Large intestine (tissue), 3 donors: ENCODE data around the gene UBE2S. TPM values are rescaled to one million over a fixed set of nuclear protein-coding genes. Genes with fewer than 3 reads are reported as not detected.
"Not testable (repeated sequence)": the region's sequence is repeated elsewhere in the genome, so short reads cannot be mapped to it uniquely, and the experiment has no call there.

Source experiments
- DNase-seq, 2 donors: peaks; one replicate each; pipeline versions ENCODE4 v3.0.0 to v3.0.0-alpha.2; 2013
- H3K27ac ChIP-seq: one replicate; pipeline ENCODE4 v1.5.1; 2013; ENCODE audit warnings: low read length
- H3K27me3 ChIP-seq: 2 replicates; pipeline ENCODE4 v1.6.1; 2013; ENCODE audit warnings: low read length; ENCODE audit not compliant: control insufficient read depth, insufficient read depth
- H3K36me3 ChIP-seq: 2 replicates; pipeline ENCODE4 v1.6.1; 2013; ENCODE audit warnings: low read length; ENCODE audit not compliant: control insufficient read depth, insufficient read depth
- H3K4me1 ChIP-seq: one replicate; pipeline ENCODE4 v1.6.1; 2013; ENCODE audit warnings: low read length; ENCODE audit not compliant: control insufficient read depth, insufficient read depth
- H3K4me3 ChIP-seq: one replicate; pipeline ENCODE4 v1.5.1; 2013; ENCODE audit warnings: low read length
- H3K9me3 ChIP-seq: one replicate; pipeline ENCODE4 v1.6.1; 2013; ENCODE audit warnings: mild to moderate bottlenecking, low read depth, low read length, moderate library complexity; ENCODE audit not compliant: control insufficient read depth
- WGBS: methylation state at CpG from one replicate; pipeline ENCODE4 v1.1.5; 2013; ENCODE audit warnings: low lambda C conversion rate; ENCODE audit not compliant: insufficient coverage; 5-methylcytosine and 5-hydroxymethylcytosine counted together
- polyA plus RNA-seq: library from polyadenylated mRNA; unstranded; fragments of 120-200 nt; gene quantifications from one replicate; pipeline ENCODE4 v1.2.1, GENCODE V29; 2013

The UBE2S gene
- polyA plus RNA-seq, 1 donor = 29.9 TPM

- no CpG with 5 or more reads among the region's 35 CpGs for WGBS
- peak overlapping the region; percentile 66 for H3K4me3 ChIP-seq
- no peaks in the 10 kb centered on the region for H3K27me3 ChIP-seq
- no peaks in the 10 kb centered on the region for H3K9me3 ChIP-seq
- peaks cover 13% of the 10 kb centered on the region for H3K4me1 ChIP-seq
- no peak for DNase-seq
- H3K36me3 ChIP-seq = peaks cover 34% of the 10 kb centered on the region
- H3K27ac ChIP-seq = peak overlapping the region; percentile 98
Observed at GRCh38 chr19:55406826-55407549, 600 bp downstream of the UBE2S start.

- WGBS = no CpG with 5 or more reads among the region's 14 CpGs
- H3K27ac ChIP-seq = no peak overlapping the region
Observed at GRCh38 chr19:55406091-55406825, 1.3 kb downstream of the UBE2S start.

GRCh38 chr19:55405638-55406037 is 1.9 kb downstream of the UBE2S start:
- peaks cover 44% of the 10 kb centered on the region for H3K36me3 ChIP-seq
- no peaks in the 10 kb centered on the region for H3K9me3 ChIP-seq
- H3K27ac ChIP-seq = no peak overlapping the region
- H3K27me3 ChIP-seq = no peaks in the 10 kb centered on the region
- WGBS = no CpG with 5 or more reads among the region's 5 CpGs
- no peak for DNase-seq
- peaks cover 13% of the 10 kb centered on the region for H3K4me1 ChIP-seq
- no peak overlapping the region for H3K4me3 ChIP-seq

More at GRCh38 chr19:55406091-55406825, 1.3 kb downstream of the UBE2S start:
- DNase-seq = no peak
- peaks cover 13% of the 10 kb centered on the region for H3K4me1 ChIP-seq
- peaks cover 39% of the 10 kb centered on the region for H3K36me3 ChIP-seq
- H3K4me3 ChIP-seq = peak overlapping the region; percentile 66
- no peaks in the 10 kb centered on the region for H3K9me3 ChIP-seq
- no peaks in the 10 kb centered on the region for H3K27me3 ChIP-seq

- no peak for DNase-seq
- H3K27ac ChIP-seq = no peak overlapping the region
- no CpG with 5 or more reads among the region's 2 CpGs for WGBS
- peaks cover 48% of the 10 kb centered on the region for H3K36me3 ChIP-seq
- peaks cover 10% of the 10 kb centered on the region for H3K4me1 ChIP-seq
- H3K9me3 ChIP-seq = no peaks in the 10 kb centered on the region
- no peaks in the 10 kb centered on the region for H3K27me3 ChIP-seq
- no peak overlapping the region for H3K4me3 ChIP-seq
Observed at GRCh38 chr19:55402509-55402908, 5.1 kb downstream of the UBE2S start.

GRCh38 chr19:55401390-55401789 is 6.2 kb downstream of the UBE2S start:
- H3K27me3 ChIP-seq, H3K4me1 ChIP-seq, H3K4me3 ChIP-seq, H3K27ac ChIP-seq, DNase-seq, H3K9me3 ChIP-seq: not testable (repeated sequence)
- H3K36me3 ChIP-seq = peaks cover 46% of the 10 kb centered on the region
- WGBS = no CpG with 5 or more reads among the region's 28 CpGs

GRCh38 chr19:55400281-55401087 is 7.1 kb downstream of the UBE2S start:
- no peak overlapping the region for H3K27ac ChIP-seq
- H3K9me3 ChIP-seq = no peaks in the 10 kb centered on the region
- no CpG with 5 or more reads among the region's 14 CpGs for WGBS
- H3K27me3 ChIP-seq = no peaks in the 10 kb centered on the region
- peaks cover 38% of the 10 kb centered on the region for H3K36me3 ChIP-seq
- H3K4me3 ChIP-seq = no peak overlapping the region
- DNase-seq = no peak
- no peaks in the 10 kb centered on the region for H3K4me1 ChIP-seq

- no peaks in the 10 kb centered on the region for H3K9me3 ChIP-seq
- DNase-seq = no peak
- no peaks in the 10 kb centered on the region for H3K4me1 ChIP-seq
- no peaks in the 10 kb centered on the region for H3K27me3 ChIP-seq
- H3K27ac ChIP-seq = no peak overlapping the region
- H3K4me3 ChIP-seq = no peak overlapping the region
- 100% methylated on average over 2 of the region's 12 CpGs for WGBS
- H3K36me3 ChIP-seq = peaks cover 29% of the 10 kb centered on the region
Observed at GRCh38 chr19:55398200-55398925, 9.2 kb downstream of the UBE2S start.

GRCh38 chr19:55392820-55393761 is 14.5 kb downstream of the UBE2S start:
- Histone ChIP-seq H3K27ac (no peak overlapping the region), H3K36me3 (peaks cover 38% of the 10 kb centered on the region), H3K27me3 (no peaks in the 10 kb centered on the region), H3K9me3 (no peaks in the 10 kb centered on the region), H3K4me3 (no peak overlapping the region), H3K4me1 (peaks cover 4% of the 10 kb centered on the region)
- no peak for DNase-seq
- no CpG with 5 or more reads among the region's 18 CpGs for WGBS
